ENCODE results near the gene REELD1. TPM values are rescaled to one million over a fixed set of nuclear protein-coding genes. Genes with fewer than 3 reads are reported as not detected.

Gene REELD1
- total RNA-seq, 2 experiments from 2014 or later: 1.7 to 2.0 TPM

- Histone ChIP-seq H3K4me3 (ENCODE audit: low read length) (no peak overlapping the region), H3K27ac (ENCODE audit: low read depth in 1 of 2, low read length in 2 of 2) (no peak overlapping the region), H3K27me3 (ENCODE audit: control insufficient read depth in 1 of 2, insufficient read depth in 2 of 2, low read length in 2 of 2) (no peaks in the 10 kb centered on the region), H3K9me3 (ENCODE audit: control insufficient read depth in 1 of 2, insufficient read depth in 1 of 2, low read length in 2 of 2) (no peaks in the 10 kb centered on the region), H3K4me1 (ENCODE audit: insufficient read depth, low read length) (no peaks in the 10 kb centered on the region), H3K36me3 (ENCODE audit: insufficient read depth, low read length) (no peaks in the 10 kb centered on the region)
- no peak overlapping the region for H3K4me3 Mint-ChIP-seq
- ATAC-seq (ENCODE audit: poor library complexity) (no peak), DNase-seq (no peak)
- TF ChIP-seq, protein P1, sequence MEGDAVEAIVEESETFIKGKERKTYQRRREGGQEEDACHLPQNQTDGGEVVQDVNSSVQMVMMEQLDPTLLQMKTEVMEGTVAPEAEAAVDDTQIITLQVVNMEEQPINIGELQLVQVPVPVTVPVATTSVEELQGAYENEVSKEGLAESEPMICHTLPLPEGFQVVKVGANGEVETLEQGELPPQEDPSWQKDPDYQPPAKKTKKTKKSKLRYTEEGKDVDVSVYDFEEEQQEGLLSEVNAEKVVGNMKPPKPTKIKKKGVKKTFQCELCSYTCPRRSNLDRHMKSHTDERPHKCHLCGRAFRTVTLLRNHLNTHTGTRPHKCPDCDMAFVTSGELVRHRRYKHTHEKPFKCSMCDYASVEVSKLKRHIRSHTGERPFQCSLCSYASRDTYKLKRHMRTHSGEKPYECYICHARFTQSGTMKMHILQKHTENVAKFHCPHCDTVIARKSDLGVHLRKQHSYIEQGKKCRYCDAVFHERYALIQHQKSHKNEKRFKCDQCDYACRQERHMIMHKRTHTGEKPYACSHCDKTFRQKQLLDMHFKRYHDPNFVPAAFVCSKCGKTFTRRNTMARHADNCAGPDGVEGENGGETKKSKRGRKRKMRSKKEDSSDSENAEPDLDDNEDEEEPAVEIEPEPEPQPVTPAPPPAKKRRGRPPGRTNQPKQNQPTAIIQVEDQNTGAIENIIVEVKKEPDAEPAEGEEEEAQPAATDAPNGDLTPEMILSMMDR (IDR thresholded peaks at IDR 0.05): no peak
- no peaks in the 10 kb centered on the region for H3K9me3 Mint-ChIP-seq
- no peaks in the 10 kb centered on the region for H3K27me3 Mint-ChIP-seq
- peaks cover 4% of the 10 kb centered on the region for H3K36me3 Mint-ChIP-seq (ENCODE audit: low read depth)
- CTCF ChIA-PET: no interaction called here
- intact Hi-C loops (cut with DNase I, micrococcal nuclease): no loop called here
- H3K27ac Mint-ChIP-seq: no peak overlapping the region
- POLR2A ChIA-PET: no interaction called here
- H3K4me1 Mint-ChIP-seq (ENCODE audit: low read depth): no peaks in the 10 kb centered on the region
Observed at GRCh38 chr4:146222313-146222712, 8.0 kb downstream of the REELD1 start.

GRCh38 chr4:146224326-146224966, 10.1 kb downstream of the REELD1 start:
- no peak overlapping the region for H3K4me3 ChIP-seq (ENCODE audit: low read length)
- H3K4me1 ChIP-seq (ENCODE audit: insufficient read depth, low read length): no peaks in the 10 kb centered on the region
- ChIA-PET POLR2A (no interaction called here), CTCF (no interaction called here)
- H3K27me3 ChIP-seq (ENCODE audit: control insufficient read depth in 1 of 2, insufficient read depth in 2 of 2, low read length in 2 of 2): no peaks in the 10 kb centered on the region
- Mint-ChIP-seq H3K4me1 (ENCODE audit: low read depth) (no peaks in the 10 kb centered on the region), H3K27me3 (no peaks in the 10 kb centered on the region), H3K4me3 (no peak overlapping the region), H3K9me3 (no peaks in the 10 kb centered on the region), H3K36me3 (ENCODE audit: low read depth) (peaks cover 4% of the 10 kb centered on the region), H3K27ac (no peak overlapping the region)
- DNase-seq (no peak), ATAC-seq (ENCODE audit: poor library complexity) (no peak)
- no peak overlapping the region for H3K27ac ChIP-seq (ENCODE audit: low read depth in 1 of 2, low read length in 2 of 2)
- H3K9me3 ChIP-seq (ENCODE audit: control insufficient read depth in 1 of 2, insufficient read depth in 1 of 2, low read length in 2 of 2): no peaks in the 10 kb centered on the region
- intact Hi-C loops (cut with DNase I, micrococcal nuclease): no loop called here
- TF ChIP-seq, protein P1 (IDR thresholded peaks at IDR 0.05): no peak
- H3K36me3 ChIP-seq (ENCODE audit: insufficient read depth, low read length): no peaks in the 10 kb centered on the region

GRCh38 chr4:146229406-146229805, 15.1 kb downstream of the REELD1 start:
- Histone ChIP-seq H3K4me3 (ENCODE audit: low read length) (no peak overlapping the region), H3K36me3 (ENCODE audit: insufficient read depth, low read length) (no peaks in the 10 kb centered on the region), H3K27ac (ENCODE audit: low read depth in 1 of 2, low read length in 2 of 2) (no peak overlapping the region), H3K27me3 (ENCODE audit: control insufficient read depth in 1 of 2, insufficient read depth in 2 of 2, low read length in 2 of 2) (no peaks in the 10 kb centered on the region), H3K4me1 (ENCODE audit: insufficient read depth, low read length) (no peaks in the 10 kb centered on the region), H3K9me3 (ENCODE audit: control insufficient read depth in 1 of 2, insufficient read depth in 1 of 2, low read length in 2 of 2) (no peaks in the 10 kb centered on the region)
- no peaks in the 10 kb centered on the region for H3K9me3 Mint-ChIP-seq
- no peak for DNase-seq
- CTCF ChIA-PET: no interaction called here
- no peaks in the 10 kb centered on the region for H3K4me1 Mint-ChIP-seq (ENCODE audit: low read depth)
- no peak overlapping the region for H3K4me3 Mint-ChIP-seq
- H3K36me3 Mint-ChIP-seq (ENCODE audit: low read depth): peaks cover 4% of the 10 kb centered on the region
- H3K27ac Mint-ChIP-seq: no peak overlapping the region
- no peak for ATAC-seq (ENCODE audit: poor library complexity)
- H3K27me3 Mint-ChIP-seq: no peaks in the 10 kb centered on the region
- intact Hi-C loops (cut with DNase I, micrococcal nuclease): no loop called here
- TF ChIP-seq, protein P1 (IDR thresholded peaks at IDR 0.05): no peak
- POLR2A ChIA-PET: no interaction called here
